GOT3 (cell line): ENCODE data around the gene RFX3.

Experiments used
- DNase-seq: peaks from one replicate; lab custom pipeline; 2025; ENCODE audit warnings: mixed read lengths; lab: John Stamatoyannopoulos, UW

Gene RFX3

GRCh38 chr9:3475300-3476020, 50.3 kb downstream of the RFX3 start:
- DNase-seq, result no peak

DNA sequence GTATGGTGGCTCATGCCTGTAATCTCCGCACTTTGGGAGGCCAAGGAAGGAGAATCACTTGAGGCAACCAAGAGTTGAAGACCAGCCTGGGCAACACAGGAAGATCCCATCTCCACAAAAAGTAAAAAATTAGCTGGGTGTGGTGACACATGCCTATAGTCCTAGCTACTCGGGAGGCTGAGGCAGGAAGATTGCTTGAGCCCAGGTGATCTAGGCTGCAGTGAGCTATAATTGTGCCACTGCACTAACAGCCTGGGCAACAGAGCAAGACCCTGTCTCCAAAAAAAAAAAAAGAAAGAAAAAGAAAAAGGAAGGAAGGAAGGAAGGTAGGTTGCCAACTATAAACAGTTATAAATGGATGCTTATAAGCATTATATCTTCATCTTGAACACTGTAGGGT, 51.0 kb downstream of the RFX3 start:
- DNase-seq, result no peak

DNA sequence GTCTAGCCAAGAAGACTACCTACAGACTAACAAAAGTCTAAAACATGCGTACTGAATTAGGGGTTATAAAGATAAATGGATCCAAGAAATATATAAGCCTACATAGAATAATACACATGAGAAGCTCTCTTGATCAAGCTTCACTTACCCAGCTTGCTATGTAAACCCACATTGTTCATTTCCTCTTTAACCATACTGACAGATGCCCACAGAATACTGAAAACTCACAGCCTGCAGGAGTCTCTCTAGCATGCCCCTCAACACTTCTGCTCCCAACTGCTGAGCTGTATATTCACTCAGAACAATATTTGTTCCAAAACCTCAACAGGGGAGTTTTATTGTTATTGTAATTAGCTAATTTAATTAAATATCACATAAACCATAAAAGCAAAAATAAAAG, 52.4 kb downstream of the RFX3 start:
- DNase-seq, result no peak

GRCh38 chr9:3471883-3472282, 53.9 kb downstream of the RFX3 start:
- DNase-seq, result no peak

- DNase-seq, result no peak
These were observed 57.2 kb downstream of the RFX3 start for GRCh38 chr9:3468421-3469205.

DNA sequence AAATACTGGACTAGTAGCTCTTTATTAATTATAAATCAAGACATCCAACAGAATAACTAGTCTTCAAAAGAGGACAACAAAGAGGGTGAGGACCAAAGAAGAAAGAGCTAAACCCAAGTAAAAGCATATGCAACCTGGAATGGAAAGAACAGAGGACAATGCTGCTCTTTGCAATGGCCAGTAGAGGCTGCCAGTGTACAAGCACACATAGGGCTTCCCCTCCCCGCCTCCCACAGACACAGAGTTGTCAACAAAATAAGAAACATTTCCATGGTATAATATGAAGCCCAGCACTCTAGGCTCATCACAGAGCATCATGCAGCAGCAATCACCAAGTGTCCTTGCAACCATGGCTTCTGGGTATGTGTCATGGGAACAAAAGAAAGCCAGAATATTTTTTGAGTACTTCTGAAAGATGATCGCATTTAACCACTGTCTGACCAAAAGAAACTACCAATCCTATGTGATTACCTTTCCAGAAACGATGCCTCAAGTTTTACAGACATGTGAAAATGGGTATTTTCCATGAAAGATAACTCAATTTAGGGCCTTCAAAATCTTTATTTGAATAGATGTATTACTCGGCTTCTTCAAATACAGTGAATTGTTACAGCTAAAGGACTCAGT, 58.1 kb downstream of the RFX3 start:
- no peak for DNase-seq

DNA sequence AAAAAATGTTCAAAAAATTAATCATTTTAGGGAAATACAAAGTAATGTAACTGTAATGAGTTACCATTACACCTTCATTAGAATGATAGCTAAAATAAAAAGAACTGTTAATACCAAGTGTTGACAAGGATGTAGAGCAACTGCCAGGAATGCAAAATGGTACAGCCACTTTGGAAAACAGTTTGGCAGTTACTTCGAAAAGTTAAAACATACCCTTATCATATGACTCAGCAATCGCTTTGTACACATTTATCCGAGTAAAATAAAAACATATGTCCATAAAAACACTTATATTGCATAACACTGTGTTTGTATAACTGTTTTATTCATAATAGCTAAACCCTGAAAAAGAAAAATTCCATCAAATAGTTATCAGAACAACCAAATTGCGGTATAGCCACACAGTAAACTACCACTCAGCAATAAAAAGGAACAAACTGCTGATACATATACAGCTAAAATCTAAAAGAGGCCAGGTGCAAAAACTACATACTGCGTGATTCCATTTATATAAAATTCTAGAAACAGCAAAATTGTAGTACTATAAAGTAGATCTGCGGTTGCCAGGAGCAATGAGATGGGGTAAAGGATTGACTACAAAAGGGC, 61.7 kb downstream of the RFX3 start:
- DNase-seq, result no peak

GRCh38 chr9:3458806-3459475, 66.9 kb downstream of the RFX3 start:
- DNase-seq, result no peak

DNA sequence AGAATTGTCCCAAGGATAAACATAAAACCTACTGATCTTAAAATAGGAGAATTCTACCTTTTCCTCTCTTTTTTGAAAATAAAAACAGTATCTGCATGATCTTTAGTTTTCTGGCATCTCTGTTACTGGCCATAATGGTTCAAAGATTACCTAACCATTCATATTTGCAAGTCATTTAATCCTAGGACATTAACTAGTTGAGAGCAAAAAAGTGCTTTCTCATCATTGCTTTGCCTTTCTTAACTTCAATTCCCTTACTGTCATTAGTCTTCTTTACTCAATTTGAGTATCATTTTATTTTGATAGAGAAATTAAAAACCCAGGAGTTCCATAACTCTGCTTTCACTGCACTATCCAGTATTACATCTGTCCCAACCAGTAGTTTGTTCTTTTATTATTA, 68.6 kb downstream of the RFX3 start:
- no peak for DNase-seq

GRCh38 chr9:3455717-3456116, 70.1 kb downstream of the RFX3 start:
- no peak for DNase-seq

DNA sequence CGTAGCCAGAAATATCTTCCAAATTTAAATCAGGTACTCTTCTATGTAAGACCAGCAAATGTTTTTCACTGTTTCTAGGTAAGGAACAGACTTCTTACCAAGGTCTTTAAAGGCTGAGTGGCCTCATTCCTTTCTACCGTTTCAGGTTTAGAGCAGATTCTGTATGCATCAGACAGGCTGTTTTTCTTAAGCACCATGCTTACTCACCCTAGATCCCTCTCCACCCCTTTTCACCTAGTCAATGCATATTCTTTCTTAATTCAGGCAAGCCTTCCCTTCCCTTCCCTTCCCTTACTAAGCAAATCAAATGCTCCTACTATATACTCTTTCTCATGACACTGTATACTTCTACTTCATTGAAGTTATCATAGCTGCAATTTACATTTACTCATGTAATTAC, 70.7 kb downstream of the RFX3 start:
- DNase-seq, result no peak

- no peak for DNase-seq
These were observed 73.8 kb downstream of the RFX3 start for GRCh38 chr9:3451956-3452355.

DNA sequence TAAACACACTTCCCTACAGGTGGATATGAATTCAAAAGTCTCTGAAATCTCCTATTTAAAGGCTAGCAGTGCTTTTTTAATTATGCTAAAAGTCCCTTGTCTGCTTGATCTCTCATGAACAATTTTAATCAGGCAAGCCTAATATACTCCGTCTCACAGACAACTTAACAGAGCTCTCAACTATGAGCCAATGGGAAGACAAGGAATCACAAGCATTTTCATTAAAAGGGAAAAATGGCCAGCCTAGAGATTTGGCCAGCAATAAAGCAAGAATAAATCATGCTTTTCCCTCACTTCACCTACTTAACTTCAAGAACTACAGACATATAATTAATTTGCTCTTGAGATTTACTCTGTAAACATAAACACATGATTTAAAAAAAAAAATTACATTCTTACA, 78.0 kb downstream of the RFX3 start:
- DNase-seq, result no peak

DNA sequence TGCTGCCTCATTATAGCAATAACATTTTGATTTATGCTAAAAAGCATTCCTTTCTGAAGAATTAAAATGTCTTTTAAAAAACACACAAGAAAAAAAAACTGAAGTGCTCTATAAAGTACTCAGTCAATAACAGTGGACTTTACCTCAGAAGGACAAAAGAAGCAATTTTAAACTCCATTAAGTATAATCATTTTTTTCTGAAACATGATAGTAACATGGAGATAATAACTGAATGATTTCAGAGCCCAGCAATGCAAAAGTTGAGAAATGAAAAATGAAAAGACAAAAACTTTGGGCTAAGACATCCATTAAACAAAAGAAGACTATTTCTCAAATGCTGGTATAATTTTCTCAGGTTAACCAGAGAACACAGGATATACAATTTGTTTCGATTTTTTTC, 78.7 kb downstream of the RFX3 start:
- DNase-seq, result no peak

DNA sequence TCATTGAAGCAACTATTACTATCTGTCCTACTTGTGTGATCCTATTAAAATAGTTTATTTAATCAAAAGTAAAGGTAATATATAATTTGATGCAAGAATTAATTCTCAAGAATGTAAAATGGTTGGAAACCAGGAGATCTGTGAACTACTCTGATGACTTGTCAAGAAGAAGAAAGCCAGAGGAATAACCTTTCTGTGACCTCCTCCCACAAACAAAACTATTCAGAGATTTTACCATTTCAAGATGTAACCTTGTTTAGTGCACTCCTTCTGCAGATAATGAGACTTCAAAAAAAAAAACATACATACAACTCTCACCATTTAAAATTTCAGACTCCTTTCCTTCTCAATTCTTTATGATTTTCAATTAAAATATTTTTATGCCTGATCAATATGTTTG, 79.5 kb downstream of the RFX3 start:
- DNase-seq, result no peak

DNA sequence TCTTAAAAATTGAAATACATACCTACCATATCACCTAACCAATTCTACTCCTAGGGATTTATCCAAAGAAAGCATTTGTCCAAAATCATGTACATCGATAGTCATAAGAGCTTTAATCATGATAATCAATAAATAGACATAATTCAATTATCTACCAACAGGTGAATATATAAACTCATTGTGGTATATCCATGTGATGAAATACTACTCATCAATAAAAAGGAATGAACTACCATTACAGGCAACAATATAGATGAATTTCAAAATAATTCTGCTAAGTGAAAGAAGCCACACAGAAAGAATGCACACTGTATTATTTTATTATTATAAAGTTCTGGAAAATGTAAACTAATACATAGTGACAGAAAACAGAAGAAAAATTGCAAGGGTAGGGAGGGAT, 81.8 kb downstream of the RFX3 start:
- DNase-seq, result no peak

- no peak for DNase-seq
These were observed 84.5 kb downstream of the RFX3 start for GRCh38 chr9:3441197-3441816.

GRCh38 chr9:3436629-3437420, 89.0 kb downstream of the RFX3 start:
- DNase-seq, result no peak

DNA sequence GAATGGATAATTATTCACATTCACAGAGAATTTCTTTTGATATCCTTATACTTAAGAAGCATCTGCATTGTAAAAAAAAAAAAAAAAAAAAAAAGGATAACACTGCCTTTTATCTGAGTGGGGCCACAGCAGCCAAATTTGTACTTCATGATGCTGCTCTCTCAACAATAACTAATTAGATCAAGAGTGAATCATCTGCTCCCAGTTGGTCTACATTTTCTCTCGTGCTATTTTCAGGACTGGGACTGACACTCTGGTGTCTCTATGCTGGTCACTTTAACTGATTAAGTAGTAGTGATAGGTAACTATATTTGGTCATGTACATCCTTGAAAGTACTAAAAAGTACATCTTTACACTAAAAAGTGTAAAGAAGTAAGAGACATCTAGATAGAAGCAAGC, 90.1 kb downstream of the RFX3 start:
- DNase-seq, result no peak

DNA sequence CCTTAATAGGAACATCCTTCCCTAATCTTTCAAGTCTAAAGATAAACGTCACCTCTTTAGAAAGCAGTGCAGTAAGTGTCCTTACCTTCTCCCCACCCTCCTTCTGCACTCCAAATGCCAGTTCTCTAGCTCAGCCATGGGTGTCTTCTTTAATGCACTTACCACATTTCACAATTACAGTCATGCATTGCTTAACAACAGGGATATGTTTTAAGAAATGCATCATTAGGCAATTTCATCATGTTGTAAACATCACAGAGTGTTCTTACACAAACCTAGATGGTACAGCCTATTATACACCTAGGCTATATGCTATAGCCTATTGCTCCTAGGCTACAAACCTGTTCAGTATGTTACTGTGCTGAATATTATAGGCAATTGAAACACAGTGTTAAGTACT, 91.2 kb downstream of the RFX3 start:
- DNase-seq, result no peak

DNA sequence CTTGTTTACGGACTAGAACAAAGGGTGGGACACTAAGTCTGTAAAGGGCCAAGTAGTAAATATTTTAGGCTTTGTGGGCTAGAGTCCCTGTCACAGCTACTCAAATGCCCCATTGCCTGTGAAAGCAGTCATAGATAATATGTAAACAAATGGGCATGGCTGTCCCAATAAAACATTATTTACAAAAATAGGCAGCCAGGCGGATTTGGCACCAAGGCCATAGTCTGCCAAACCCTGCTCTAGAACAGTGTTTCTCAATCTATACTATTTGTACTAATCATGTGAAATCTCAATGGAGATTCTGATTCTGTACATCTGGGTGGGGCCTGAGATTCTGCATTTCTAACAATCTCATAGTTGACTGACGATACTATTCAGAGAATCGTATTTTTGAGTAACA, 92.0 kb downstream of the RFX3 start:
- DNase-seq, result no peak
